ENCODE measurements around the gene AVL9. TPM values are rescaled to one million over a fixed set of nuclear protein-coding genes. Genes with fewer than 3 reads are reported as not detected.
"Not testable (repeated sequence)": the region's sequence is repeated elsewhere in the genome, so short reads cannot be mapped to it uniquely, and the experiment has no call there.

The AVL9 gene
- total RNA-seq, 2 donors from 2014 or later = 86.1 to 97.3 TPM

DNA sequence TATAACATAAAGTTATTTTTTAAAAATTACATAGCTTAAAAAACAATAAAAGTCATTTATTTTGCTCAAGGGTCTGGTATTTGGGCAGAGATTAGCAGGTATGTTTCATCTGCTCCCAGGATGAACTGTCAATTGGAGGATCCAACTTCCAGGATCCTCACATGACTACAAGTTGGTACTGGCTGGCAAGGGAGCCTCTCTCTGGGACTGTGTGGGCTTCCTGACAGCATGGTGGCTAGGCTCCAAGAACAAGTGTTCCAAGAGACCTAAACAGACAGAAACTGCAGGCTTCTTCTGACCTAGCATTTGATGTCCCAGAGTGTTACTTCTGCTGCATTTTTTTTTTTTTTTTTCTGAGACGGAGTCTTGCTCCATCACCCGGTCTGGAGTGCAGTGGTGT, 107.2 kb downstream of the AVL9 start:
- no peaks in the 10 kb centered on the region for H3K4me1 ChIP-seq
- no peak for DNase-seq
- H3K27me3 ChIP-seq = no peaks in the 10 kb centered on the region
- H3K9ac ChIP-seq (ENCODE audit: low read depth in 2 of 2, low read length in 2 of 2) = no peak overlapping the region
- H3K4me3 ChIP-seq = no peak overlapping the region
- H3K27ac ChIP-seq = no peak overlapping the region
- H3K36me3 ChIP-seq = no peaks in the 10 kb centered on the region
- no peaks in the 10 kb centered on the region for H3K9me3 ChIP-seq
- TF ChIP-seq, protein P1, sequence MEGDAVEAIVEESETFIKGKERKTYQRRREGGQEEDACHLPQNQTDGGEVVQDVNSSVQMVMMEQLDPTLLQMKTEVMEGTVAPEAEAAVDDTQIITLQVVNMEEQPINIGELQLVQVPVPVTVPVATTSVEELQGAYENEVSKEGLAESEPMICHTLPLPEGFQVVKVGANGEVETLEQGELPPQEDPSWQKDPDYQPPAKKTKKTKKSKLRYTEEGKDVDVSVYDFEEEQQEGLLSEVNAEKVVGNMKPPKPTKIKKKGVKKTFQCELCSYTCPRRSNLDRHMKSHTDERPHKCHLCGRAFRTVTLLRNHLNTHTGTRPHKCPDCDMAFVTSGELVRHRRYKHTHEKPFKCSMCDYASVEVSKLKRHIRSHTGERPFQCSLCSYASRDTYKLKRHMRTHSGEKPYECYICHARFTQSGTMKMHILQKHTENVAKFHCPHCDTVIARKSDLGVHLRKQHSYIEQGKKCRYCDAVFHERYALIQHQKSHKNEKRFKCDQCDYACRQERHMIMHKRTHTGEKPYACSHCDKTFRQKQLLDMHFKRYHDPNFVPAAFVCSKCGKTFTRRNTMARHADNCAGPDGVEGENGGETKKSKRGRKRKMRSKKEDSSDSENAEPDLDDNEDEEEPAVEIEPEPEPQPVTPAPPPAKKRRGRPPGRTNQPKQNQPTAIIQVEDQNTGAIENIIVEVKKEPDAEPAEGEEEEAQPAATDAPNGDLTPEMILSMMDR (IDR thresholded peaks at IDR 0.05) = no peak
- intact Hi-C loops (cut with DNase I) = no loop called here

DNA sequence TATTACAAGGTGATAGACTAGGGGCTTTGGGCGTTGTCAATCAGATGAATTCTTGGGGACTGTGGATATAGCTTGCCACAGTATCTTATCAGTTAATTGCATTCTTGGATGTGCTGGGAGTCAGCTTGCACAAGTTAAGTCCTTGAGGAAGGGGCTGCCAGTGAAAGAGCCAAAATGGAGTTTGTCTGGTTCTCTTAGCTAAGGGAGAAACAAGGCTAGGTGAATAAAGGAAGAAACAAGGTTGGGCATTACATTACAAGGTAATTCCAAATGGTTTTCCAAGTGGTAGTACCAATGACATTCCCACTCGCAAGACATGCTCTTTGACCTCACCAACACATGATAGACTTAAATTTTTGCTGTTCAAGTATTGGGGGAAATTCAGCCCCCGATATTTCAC, 108.2 kb downstream of the AVL9 start:
- H3K9ac ChIP-seq (ENCODE audit: low read depth in 2 of 2, low read length in 2 of 2); intact Hi-C loops (cut with DNase I): not testable (repeated sequence)

DNA sequence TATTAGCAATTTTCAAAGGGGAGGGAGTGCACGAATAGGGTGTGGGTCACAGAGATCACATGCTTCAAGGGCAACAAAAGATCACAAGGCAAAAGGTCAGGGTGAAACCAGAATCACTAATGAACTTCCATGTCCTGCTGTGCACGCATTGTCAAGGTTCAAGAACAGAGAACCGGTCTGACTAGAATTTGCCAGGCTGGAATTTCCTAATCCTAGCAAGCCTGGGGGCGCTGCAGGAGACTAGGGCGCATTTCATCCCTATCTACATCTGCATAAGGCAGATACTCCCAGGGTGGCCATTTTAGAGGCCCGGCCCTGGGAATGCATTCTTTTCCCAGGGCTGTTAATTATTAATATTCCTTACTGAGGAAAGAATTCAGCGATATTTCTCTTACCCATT, 108.8 kb downstream of the AVL9 start:
- H3K27ac ChIP-seq; H3K4me1 ChIP-seq; H3K9ac ChIP-seq (ENCODE audit: low read depth in 2 of 2, low read length in 2 of 2); DNase-seq; H3K9me3 ChIP-seq; H3K27me3 ChIP-seq; H3K4me3 ChIP-seq; intact Hi-C loops (cut with DNase I); H3K36me3 ChIP-seq: not testable (repeated sequence)

More for the DNA sequence above, 108.2 kb downstream of the AVL9 start:
- H3K4me1 ChIP-seq, H3K4me3 ChIP-seq, H3K36me3 ChIP-seq, H3K27ac ChIP-seq, H3K9me3 ChIP-seq, DNase-seq, H3K27me3 ChIP-seq: not testable (repeated sequence)

DNA sequence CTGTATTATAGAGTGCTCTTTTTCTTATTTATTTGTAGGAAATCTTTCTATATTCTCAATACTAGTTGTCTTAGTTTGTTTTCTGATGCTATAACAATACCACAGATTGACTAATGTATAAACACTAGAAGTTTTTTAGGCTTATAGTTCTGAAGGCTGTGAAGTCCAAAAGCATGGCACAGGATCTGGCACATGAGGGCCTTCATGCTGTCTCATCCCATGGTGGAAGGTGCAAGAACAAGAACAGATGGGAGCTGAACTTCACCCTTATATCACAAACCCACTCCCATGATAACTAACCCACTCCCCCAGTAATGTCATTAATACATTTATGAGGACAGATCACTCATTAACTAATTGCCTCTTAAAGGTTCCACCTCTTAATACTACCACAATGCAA, 109.7 kb downstream of the AVL9 start:
- no peak overlapping the region for H3K27ac ChIP-seq
- no peak for DNase-seq
- no peaks in the 10 kb centered on the region for H3K4me1 ChIP-seq
- H3K9me3 ChIP-seq = no peaks in the 10 kb centered on the region
- no peaks in the 10 kb centered on the region for H3K36me3 ChIP-seq
- no peaks in the 10 kb centered on the region for H3K27me3 ChIP-seq
- intact Hi-C loops (cut with DNase I) = no loop called here
- H3K4me3 ChIP-seq = no peak overlapping the region
- TF ChIP-seq, protein P1 (IDR thresholded peaks at IDR 0.05) = no peak
- H3K9ac ChIP-seq (ENCODE audit: low read depth in 2 of 2, low read length in 2 of 2) = no peak overlapping the region

DNA sequence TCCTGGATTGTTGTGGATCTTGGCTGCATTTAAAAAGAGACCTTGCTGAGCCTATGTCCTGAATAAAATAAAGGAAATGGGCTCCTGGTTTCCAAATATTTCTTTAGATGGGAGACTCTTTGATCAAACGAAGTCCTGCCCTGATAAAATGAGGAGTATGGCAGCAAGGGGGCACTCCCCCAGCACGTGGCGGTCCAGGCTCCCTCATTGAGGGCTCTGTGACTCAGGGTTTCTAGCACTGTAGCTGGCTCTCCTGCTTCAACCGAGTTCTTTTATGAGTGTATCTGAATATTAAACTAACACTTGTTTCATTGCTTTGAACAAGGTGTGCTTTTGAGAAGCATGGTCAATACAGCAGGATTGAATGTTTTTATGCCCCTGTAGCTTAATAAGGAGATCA, 114.2 kb downstream of the AVL9 start:
- H3K27ac ChIP-seq = no peak overlapping the region
- H3K27me3 ChIP-seq = no peaks in the 10 kb centered on the region
- H3K9ac ChIP-seq (ENCODE audit: low read depth in 2 of 2, low read length in 2 of 2) = no peak overlapping the region
- intact Hi-C loops (cut with DNase I) = no loop called here
- no peaks in the 10 kb centered on the region for H3K4me1 ChIP-seq
- H3K36me3 ChIP-seq = no peaks in the 10 kb centered on the region
- TF ChIP-seq, protein P1 (IDR thresholded peaks at IDR 0.05) = no peak
- H3K4me3 ChIP-seq = no peak overlapping the region
- H3K9me3 ChIP-seq = no peaks in the 10 kb centered on the region
- no peak for DNase-seq

DNA sequence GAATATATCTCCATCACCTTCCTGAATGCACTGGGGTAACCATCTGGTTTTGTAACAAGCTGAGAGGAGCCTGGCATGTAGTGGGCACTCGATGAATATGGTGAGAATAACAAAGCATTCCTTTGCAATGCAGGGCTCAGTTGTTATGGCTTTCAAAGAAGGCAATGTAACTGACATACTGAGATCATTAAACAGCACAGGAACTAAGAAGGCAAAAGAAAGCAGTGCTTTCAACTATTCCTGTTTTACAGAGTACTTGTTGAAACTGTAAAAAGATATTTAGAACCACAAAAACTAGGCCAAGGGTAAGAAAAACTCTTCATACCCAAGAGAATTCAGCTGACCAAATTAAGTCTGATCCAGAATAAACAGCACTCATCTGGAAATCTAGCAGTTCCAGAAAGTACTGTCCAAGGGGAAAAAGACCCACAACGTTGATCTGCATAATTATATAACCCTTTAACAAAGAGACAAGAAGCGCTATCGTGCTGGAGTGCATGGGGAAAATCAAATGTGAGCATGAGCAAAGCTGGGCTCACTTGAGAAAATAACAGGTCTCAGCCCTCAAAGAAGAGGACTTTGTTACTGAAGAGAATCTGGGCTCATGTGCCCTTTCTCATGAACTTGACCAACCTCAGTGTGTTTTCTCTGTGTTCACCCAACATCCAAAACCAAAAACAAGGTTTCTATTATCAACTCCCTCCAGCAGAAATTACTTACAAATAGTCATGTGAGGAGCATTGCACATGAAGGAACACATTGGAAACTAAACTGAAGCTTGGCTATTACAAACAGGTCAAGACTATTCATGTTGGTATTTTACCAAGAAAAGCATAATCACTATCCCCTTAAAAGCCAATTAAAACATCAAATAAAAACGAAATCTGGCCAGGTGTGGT, 116.2 kb downstream of the AVL9 start:
- Histone ChIP-seq H3K27me3 (no peaks in the 10 kb centered on the region), H3K27ac (no peak overlapping the region), H3K9me3 (no peaks in the 10 kb centered on the region), H3K36me3 (no peaks in the 10 kb centered on the region), H3K9ac (ENCODE audit: low read depth in 2 of 2, low read length in 2 of 2) (no peak overlapping the region), H3K4me3 (no peak overlapping the region), H3K4me1 (no peaks in the 10 kb centered on the region)
- TF ChIP-seq, protein P1 (IDR thresholded peaks at IDR 0.05) = no peak
- intact Hi-C loops (cut with DNase I) = no loop called here
- DNase-seq = no peak

All from colonic mucosa (tissue), 4 donors.